ENCODE measurements around the gene LLCFC1.

LLCFC1 gene

DNA sequence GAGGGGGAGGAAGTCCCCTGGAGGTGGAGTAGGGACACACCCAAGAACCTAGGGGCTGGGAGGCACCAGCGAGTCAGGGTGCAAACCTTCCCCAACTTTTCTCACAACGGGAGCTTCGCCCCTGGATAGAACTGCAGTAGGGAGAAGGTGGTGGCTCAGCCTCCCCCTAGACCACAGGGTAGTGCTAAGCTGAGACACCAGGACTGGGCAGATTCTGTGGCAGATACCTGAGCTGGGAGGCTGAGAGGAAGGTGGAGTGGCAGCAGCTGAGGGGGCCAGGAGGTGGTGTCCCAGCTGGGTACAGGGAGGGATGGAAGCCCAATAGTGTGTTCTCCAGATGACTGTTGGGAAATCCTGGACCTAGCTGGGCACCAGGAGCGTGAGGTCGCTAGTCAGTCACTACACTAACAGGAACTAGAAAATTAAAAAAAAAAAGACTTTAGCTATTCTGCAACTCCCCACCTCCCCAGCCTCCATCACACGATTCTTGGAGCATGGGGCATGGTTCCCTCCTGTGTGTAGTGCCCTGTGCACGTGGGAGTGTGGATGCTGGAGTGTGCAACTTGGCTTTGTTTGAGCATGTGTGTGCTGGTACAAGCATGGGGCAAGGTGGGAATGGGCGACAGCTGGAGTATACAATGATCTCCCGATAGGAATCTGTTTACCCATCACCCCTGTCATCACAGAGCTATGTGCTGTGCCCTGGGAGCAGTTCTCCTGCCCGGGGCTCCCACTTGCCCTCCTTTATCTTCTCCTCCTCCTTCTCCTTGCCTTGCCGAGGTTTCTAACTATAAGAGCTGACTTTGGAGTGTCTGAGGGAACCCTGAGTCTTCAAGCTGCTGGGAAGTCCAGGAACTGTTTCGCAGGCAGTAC is 44.9 kb upstream of the LLCFC1 start:
- Histone ChIP-seq H3K9me3 (no peaks in the 10 kb centered on the region), H3K4me3 (ENCODE audit: low read depth in 1 of 2, low read length in 1 of 2) (no peak overlapping the region), H3K27ac (no peak overlapping the region), H3K4me1 (ENCODE audit: control insufficient read depth in 1 of 2, insufficient read depth in 1 of 2, low read depth in 1 of 2, low read length in 1 of 2) (no peaks in the 10 kb centered on the region), H3K27me3 (no peaks in the 10 kb centered on the region), H3K36me3 (no peaks in the 10 kb centered on the region)
- TF ChIP-seq, protein P1, sequence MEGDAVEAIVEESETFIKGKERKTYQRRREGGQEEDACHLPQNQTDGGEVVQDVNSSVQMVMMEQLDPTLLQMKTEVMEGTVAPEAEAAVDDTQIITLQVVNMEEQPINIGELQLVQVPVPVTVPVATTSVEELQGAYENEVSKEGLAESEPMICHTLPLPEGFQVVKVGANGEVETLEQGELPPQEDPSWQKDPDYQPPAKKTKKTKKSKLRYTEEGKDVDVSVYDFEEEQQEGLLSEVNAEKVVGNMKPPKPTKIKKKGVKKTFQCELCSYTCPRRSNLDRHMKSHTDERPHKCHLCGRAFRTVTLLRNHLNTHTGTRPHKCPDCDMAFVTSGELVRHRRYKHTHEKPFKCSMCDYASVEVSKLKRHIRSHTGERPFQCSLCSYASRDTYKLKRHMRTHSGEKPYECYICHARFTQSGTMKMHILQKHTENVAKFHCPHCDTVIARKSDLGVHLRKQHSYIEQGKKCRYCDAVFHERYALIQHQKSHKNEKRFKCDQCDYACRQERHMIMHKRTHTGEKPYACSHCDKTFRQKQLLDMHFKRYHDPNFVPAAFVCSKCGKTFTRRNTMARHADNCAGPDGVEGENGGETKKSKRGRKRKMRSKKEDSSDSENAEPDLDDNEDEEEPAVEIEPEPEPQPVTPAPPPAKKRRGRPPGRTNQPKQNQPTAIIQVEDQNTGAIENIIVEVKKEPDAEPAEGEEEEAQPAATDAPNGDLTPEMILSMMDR (IDR thresholded peaks at IDR 0.05), result no peak

DNA sequence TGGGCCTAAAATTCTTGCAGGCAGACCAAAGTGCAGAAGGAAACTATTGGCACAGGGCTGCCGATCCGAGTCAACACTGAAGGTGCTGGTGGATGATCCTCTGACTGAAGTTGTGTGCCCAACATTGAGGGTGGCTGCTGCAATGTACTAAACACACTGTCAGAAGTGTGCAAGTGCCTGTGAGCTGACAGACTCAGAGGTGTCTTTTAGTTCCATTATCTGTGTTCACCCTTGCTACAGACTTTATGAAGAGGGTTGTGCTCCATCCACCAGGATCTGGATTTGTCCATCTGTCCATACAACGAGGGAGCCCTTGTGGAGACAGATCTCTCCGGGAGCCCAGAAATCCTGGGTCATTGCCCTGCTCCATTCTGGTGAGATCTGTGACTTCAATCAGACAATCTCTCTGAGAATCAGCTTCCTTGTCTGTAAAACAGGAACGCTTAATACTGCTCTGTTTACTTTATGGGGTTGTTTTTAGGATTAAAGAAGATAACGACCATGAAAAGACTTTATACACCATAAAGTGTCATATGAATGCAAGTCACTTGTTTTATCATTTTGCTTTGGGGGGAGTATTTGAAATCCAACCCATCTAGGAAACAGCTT is 44.2 kb upstream of the LLCFC1 start:
- H3K4me3 ChIP-seq (ENCODE audit: low read depth in 1 of 2, low read length in 1 of 2), result no peak overlapping the region
- H3K27me3 ChIP-seq, result no peaks in the 10 kb centered on the region
- H3K9me3 ChIP-seq, result no peaks in the 10 kb centered on the region
- H3K36me3 ChIP-seq, result no peaks in the 10 kb centered on the region
- H3K27ac ChIP-seq, result no peak overlapping the region
- H3K4me1 ChIP-seq (ENCODE audit: control insufficient read depth in 1 of 2, insufficient read depth in 1 of 2, low read depth in 1 of 2, low read length in 1 of 2), result no peaks in the 10 kb centered on the region
- TF ChIP-seq, protein P1 (IDR thresholded peaks at IDR 0.05), result no peak

DNA sequence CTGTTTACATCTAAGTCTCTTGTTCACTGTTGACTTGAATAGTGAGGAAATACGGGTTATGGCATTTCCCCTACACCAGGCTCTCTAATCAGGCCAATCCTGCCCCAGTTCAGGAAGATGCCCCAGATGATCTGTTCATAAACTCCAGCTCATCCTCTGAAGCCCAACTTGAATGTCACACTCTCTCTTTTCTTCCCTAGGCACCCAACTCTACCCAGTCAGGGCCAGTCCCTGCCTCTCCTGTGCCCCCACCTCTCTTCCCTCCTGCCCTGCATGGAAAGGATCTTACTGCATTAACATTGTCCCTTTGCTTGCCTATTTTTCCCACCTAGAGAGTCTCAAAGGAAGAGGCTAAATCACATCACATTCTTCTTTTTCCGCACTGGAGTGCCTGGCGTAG is 43.1 kb upstream of the LLCFC1 start:
- Histone ChIP-seq H3K9me3 (no peaks in the 10 kb centered on the region), H3K27me3 (no peaks in the 10 kb centered on the region), H3K4me3 (ENCODE audit: low read depth in 1 of 2, low read length in 1 of 2) (no peak overlapping the region), H3K27ac (no peak overlapping the region), H3K36me3 (no peaks in the 10 kb centered on the region), H3K4me1 (ENCODE audit: control insufficient read depth in 1 of 2, insufficient read depth in 1 of 2, low read depth in 1 of 2, low read length in 1 of 2) (no peaks in the 10 kb centered on the region)
- TF ChIP-seq, protein P1 (IDR thresholded peaks at IDR 0.05), result no peak

DNA sequence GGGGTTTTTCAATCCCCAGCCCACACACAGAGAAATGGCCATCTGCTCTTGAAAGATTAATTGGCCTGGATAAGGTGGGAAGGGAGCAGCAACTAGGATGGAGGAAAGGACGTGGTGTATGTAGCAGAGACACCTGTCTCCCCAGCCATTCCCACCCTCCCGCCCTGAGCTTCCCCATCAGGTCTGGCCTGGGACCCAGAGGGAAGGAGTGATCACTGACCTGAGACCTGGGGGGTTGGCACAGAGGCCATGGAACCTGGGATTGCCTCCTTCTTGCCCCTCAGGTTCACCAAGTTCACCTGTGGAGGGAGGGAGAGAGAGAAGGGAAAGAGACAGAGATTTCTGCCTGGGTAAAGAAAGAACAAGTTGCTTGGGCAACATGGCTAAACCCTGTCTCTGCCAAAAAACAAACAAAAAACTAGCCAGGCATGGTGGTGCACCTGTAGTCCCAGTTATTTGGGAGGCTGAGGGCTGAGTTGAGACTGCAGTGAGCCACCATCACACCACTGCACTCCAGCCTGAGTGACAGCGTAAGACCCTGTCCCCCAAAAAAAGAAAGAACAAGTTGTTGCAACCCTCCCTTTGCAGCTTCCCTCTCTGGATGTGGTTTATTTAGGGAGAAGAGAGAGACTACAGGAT is 42.4 kb upstream of the LLCFC1 start:
- Histone ChIP-seq H3K4me3 (ENCODE audit: low read depth in 1 of 2, low read length in 1 of 2) (no peak overlapping the region), H3K27me3 (no peaks in the 10 kb centered on the region), H3K9me3 (no peaks in the 10 kb centered on the region), H3K4me1 (ENCODE audit: control insufficient read depth in 1 of 2, insufficient read depth in 1 of 2, low read depth in 1 of 2, low read length in 1 of 2) (no peaks in the 10 kb centered on the region), H3K36me3 (no peaks in the 10 kb centered on the region), H3K27ac (no peak overlapping the region)
- TF ChIP-seq, protein P1 (IDR thresholded peaks at IDR 0.05), result no peak

DNA sequence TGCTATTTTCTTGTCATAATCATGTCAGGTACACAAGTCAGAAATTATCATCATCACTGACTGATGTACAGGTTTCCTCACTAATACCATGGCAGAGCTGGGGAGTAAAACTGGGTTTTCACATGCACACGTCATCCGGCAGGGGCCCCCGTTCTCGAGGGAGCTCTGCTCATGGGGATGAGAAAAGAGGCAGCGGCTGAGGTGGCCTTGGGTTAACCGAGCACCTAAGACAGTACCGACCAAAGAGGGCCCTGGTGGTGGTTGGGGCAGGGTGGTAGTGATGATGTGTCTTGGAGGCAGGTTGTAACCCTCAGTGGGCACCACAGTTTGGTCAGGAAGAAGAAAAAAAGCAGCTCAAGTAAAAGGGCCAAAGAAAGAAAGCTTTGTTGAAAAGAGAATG is 41.6 kb upstream of the LLCFC1 start:
- H3K36me3 ChIP-seq, result no peaks in the 10 kb centered on the region
- TF ChIP-seq, protein P1 (IDR thresholded peaks at IDR 0.05), result no peak
- no peaks in the 10 kb centered on the region for H3K4me1 ChIP-seq (ENCODE audit: control insufficient read depth in 1 of 2, insufficient read depth in 1 of 2, low read depth in 1 of 2, low read length in 1 of 2)
- H3K4me3 ChIP-seq (ENCODE audit: low read depth in 1 of 2, low read length in 1 of 2), result no peak overlapping the region
- H3K27ac ChIP-seq, result no peak overlapping the region
- H3K9me3 ChIP-seq, result no peaks in the 10 kb centered on the region
- H3K27me3 ChIP-seq, result no peaks in the 10 kb centered on the region

All from neutrophil (primary cell).